ENCODE results near the gene COL4A4.
"Not testable (repeated sequence)": the region's sequence is repeated elsewhere in the genome, so short reads cannot be mapped to it uniquely, and the experiment has no call there.

GRCh38 chr2:227171779-227172178, 7.8 kb upstream of the COL4A4 start:
- TF ChIP-seq, protein P1, sequence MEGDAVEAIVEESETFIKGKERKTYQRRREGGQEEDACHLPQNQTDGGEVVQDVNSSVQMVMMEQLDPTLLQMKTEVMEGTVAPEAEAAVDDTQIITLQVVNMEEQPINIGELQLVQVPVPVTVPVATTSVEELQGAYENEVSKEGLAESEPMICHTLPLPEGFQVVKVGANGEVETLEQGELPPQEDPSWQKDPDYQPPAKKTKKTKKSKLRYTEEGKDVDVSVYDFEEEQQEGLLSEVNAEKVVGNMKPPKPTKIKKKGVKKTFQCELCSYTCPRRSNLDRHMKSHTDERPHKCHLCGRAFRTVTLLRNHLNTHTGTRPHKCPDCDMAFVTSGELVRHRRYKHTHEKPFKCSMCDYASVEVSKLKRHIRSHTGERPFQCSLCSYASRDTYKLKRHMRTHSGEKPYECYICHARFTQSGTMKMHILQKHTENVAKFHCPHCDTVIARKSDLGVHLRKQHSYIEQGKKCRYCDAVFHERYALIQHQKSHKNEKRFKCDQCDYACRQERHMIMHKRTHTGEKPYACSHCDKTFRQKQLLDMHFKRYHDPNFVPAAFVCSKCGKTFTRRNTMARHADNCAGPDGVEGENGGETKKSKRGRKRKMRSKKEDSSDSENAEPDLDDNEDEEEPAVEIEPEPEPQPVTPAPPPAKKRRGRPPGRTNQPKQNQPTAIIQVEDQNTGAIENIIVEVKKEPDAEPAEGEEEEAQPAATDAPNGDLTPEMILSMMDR (IDR thresholded peaks at IDR 0.05), result not testable (repeated sequence)
- TF ChIP-seq POLR2AphosphoS5 (IDR thresholded peaks at IDR 0.05), result not testable (repeated sequence)

Measured in transverse colon (tissue), 4 donors.